Fibroblast of mammary gland (primary cell): Measurements from ENCODE around the gene GNLY.

Experiments
- DNase-seq: peaks from one replicate; pipeline ENCODE4 v3.0.0-alpha.2; 2010; ENCODE audit warnings: low read depth
- H3K4me3 ChIP-seq: 2 replicates; pipeline ENCODE4 v1.5.1; 2011; ENCODE audit warnings: low read depth, mild to moderate bottlenecking, low read length, moderate library complexity; ENCODE audit not compliant: control insufficient read depth
- CTCF ChIP-seq: conservative IDR thresholded peaks from 2 replicates; pipeline ENCODE4 v1.5.1; 2011; ENCODE audit warnings: low read depth, low read length, inconsistent platforms; ENCODE audit not compliant: control insufficient read depth, insufficient read depth

Gene GNLY

GRCh38 chr2:85684380-85684779, 9.8 kb upstream of the GNLY start:
- no peak for DNase-seq
- TF ChIP-seq CTCF = no peak
- no peak overlapping the region for H3K4me3 ChIP-seq

- no peak for TF ChIP-seq CTCF
- H3K4me3 ChIP-seq = no peak overlapping the region
- DNase-seq = no peak
Observed at GRCh38 chr2:85684806-85685205, 9.4 kb upstream of the GNLY start.

- no peak for TF ChIP-seq CTCF
- H3K4me3 ChIP-seq = no peak overlapping the region
- DNase-seq = no peak
Observed at GRCh38 chr2:85690932-85691331, 3.2 kb upstream of the GNLY start.

GRCh38 chr2:85692039-85692645, 2.0 kb upstream of the GNLY start:
- TF ChIP-seq CTCF = no peak
- no peak overlapping the region for H3K4me3 ChIP-seq
- no peak for DNase-seq

GRCh38 chr2:85695121-85695520, 963 bp downstream of the GNLY start:
- no peak for DNase-seq
- TF ChIP-seq CTCF = no peak
- no peak overlapping the region for H3K4me3 ChIP-seq

- no peak overlapping the region for H3K4me3 ChIP-seq
- no peak for DNase-seq
- TF ChIP-seq CTCF = no peak
Observed at GRCh38 chr2:85695691-85696668, 1.8 kb downstream of the GNLY start.
